Breast epithelium (tissue), 4 donors: Measurements from ENCODE around the gene WFIKKN2. TPM values are rescaled to one million over a fixed set of nuclear protein-coding genes. Genes with fewer than 3 reads are reported as not detected.
A peak's percentile ranks its signal among the peaks of the same experiment; 100 is the strongest.

Source experiments
- DNase-seq, 2 donors: peaks; one replicate each; pipeline ENCODE4 v3.0.0-alpha.2; 2019; ENCODE audit warnings: low spot score in 2 of 2
- H3K27ac ChIP-seq, 2 donors: fragments of 200-600 bp; sonication (generic) in 1 of 2; one replicate each; pipeline ENCODE4 v1.5.1; 2016 to 2019; ENCODE audit warnings: mild to moderate bottlenecking in 1 of 2
- H3K27me3 ChIP-seq, 2 donors: fragments of 200-600 bp; sonication (generic) in 1 of 2; one replicate each; pipeline versions ENCODE4 v1.5.1 to v1.6.0; 2017 to 2019; ENCODE audit warnings: control low read depth in 1 of 2, mild to moderate bottlenecking in 1 of 2
- H3K36me3 ChIP-seq: fragments of 200-600 bp; one replicate; pipeline ENCODE4 v1.5.1; 2019
- H3K4me1 ChIP-seq, 2 donors: fragments of 200-600 bp; sonication (generic); one replicate each; pipeline ENCODE4 v1.5.1; 2016 to 2019; ENCODE audit warnings: control low read depth in 1 of 2
- H3K4me3 ChIP-seq, 3 donors: fragments of 200-600 bp; sonication (generic); 1 replicate in 2 of 3; 2 replicates in 1 of 3; pipeline ENCODE4 v1.5.1; 2016 to 2019; ENCODE audit warnings: mild to moderate bottlenecking in 3 of 3, moderate library complexity in 2 of 3
- H3K9me3 ChIP-seq, 2 donors: fragments of 200-600 bp; sonication (generic) in 1 of 2; one replicate each; pipeline ENCODE4 v1.5.1; 2016 to 2019; ENCODE audit warnings: control low read depth in 1 of 2
- POLR2A ChIP-seq: fragments of 450-650 bp; IDR thresholded peaks from one replicate; pipeline ENCODE4 v1.6.1; 2016; ENCODE audit warnings: antibody characterized with exemption, mild to moderate bottlenecking, moderate library complexity
- POLR2AphosphoS5 ChIP-seq, 3 donors: sonication (generic); formaldehyde crosslinking; IDR thresholded peaks; one replicate each; pipeline ENCODE4 v1.6.1; 2017; ENCODE audit warnings: antibody characterized with exemption in 3 of 3
- intact Hi-C: fragments of 100-400 bp; cut with DNase I; formaldehyde crosslinking; loops from one replicate; pipeline ENCODE4 v1.15.1; 2023; ENCODE audit warnings: low total_unique reads
- total RNA-seq, 3 donors: library from RNA; depleted of rRNA; stranded (reverse); fragments of >200 nt; gene quantifications; one replicate each; pipeline ENCODE4 v1.1.0, GENCODE V29; 2016
- TF ChIP-seq, protein P1 (sequence below), 3 donors: fragments of 450-650 bp; IDR thresholded peaks; one replicate each; pipeline ENCODE4 v1.5.1; 2016 to 2017; ENCODE audit warnings: antibody characterized with exemption in 3 of 3, mild to moderate bottlenecking in 3 of 3, moderate library complexity in 3 of 3

WFIKKN2 gene
- total RNA-seq, 3 donors from 2014 or later, result not detected

DNA sequence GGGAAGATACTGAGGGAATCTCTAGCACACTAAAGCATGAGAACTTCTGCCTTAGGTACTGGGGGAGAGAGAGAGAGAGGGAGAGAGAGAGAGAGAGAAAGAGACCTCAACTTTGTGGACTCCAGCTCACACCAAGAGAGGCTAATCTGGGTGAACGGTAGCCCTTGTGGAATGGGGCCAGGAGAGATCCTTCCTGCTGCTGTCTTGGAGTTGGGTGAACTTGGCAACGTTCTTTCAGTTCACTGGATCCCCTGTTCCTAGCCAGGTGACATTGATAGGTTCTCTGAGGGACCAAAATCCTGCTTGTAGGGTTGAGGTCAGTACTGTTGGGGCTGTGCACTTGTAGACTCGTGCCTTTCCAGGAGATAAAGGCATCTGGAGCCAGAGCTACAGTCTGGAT, 26.5 kb upstream of the WFIKKN2 start:
- H3K9me3 ChIP-seq, result no peaks in the 10 kb centered on the region
- intact Hi-C loops, result no loop called here

DNA sequence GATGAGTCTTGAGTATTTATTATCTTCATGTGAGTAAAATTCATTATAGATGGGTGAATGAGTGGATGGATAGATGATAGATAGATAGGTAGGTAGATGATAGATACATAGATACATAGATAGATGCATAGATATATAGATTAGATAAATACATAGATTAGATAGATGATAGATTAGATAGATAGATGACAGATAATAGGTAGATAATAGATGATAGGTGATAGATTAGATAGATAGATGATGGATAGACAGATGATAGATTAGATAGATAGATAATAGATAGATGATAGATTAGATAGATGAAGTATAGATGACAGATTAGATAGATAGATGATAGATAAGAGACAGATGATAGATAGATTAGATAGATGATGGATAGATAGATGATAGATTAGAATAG, 21.8 kb upstream of the WFIKKN2 start:
- intact Hi-C loops, result no loop called here
- TF ChIP-seq POLR2A (no peak), POLR2AphosphoS5 (IDR thresholded peaks at IDR 0.05) (no peak)
- TF ChIP-seq, protein P1, sequence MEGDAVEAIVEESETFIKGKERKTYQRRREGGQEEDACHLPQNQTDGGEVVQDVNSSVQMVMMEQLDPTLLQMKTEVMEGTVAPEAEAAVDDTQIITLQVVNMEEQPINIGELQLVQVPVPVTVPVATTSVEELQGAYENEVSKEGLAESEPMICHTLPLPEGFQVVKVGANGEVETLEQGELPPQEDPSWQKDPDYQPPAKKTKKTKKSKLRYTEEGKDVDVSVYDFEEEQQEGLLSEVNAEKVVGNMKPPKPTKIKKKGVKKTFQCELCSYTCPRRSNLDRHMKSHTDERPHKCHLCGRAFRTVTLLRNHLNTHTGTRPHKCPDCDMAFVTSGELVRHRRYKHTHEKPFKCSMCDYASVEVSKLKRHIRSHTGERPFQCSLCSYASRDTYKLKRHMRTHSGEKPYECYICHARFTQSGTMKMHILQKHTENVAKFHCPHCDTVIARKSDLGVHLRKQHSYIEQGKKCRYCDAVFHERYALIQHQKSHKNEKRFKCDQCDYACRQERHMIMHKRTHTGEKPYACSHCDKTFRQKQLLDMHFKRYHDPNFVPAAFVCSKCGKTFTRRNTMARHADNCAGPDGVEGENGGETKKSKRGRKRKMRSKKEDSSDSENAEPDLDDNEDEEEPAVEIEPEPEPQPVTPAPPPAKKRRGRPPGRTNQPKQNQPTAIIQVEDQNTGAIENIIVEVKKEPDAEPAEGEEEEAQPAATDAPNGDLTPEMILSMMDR (IDR thresholded peaks at IDR 0.05), result no peak
- H3K4me3 ChIP-seq, result no peak overlapping the region
- no peak for DNase-seq
- H3K27me3 ChIP-seq, result no peaks in the 10 kb centered on the region
- H3K27ac ChIP-seq, result no peak overlapping the region
- H3K36me3 ChIP-seq, result no peaks in the 10 kb centered on the region
- no peaks in the 10 kb centered on the region for H3K4me1 ChIP-seq
- H3K9me3 ChIP-seq, result no peaks in the 10 kb centered on the region

More for the DNA sequence above, 26.5 kb upstream of the WFIKKN2 start:
- no peak for DNase-seq
- no peak overlapping the region for H3K4me3 ChIP-seq
- H3K36me3 ChIP-seq, result no peaks in the 10 kb centered on the region
- no peak for TF ChIP-seq POLR2A
- TF ChIP-seq, protein P1 (IDR thresholded peaks at IDR 0.05), result no peak
- no peak for TF ChIP-seq POLR2AphosphoS5 (IDR thresholded peaks at IDR 0.05)
- H3K27ac ChIP-seq, result no peak overlapping the region
- H3K4me1 ChIP-seq, result no peaks in the 10 kb centered on the region
- no peaks in the 10 kb centered on the region for H3K27me3 ChIP-seq

DNA sequence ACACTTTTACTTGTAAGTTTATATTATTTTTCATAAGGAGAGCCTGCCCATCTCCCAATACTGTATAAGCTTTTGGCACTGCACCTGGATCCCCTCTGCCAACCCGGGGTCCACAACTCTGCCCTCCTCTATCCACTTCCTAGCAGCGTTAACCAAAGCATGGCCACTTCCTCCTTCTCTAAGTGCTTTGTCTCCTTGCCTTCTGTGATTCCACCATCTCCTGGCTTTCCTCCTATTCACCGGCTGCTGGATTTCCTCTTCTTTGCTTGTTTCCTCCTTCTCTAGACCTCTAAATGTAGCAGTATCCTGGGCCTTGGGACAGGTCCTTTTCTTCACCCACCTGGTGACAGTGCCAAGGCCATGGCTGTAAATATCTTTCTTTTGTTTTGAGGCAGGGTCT, 20.0 kb upstream of the WFIKKN2 start:
- Histone ChIP-seq H3K27me3 (no peaks in the 10 kb centered on the region), H3K27ac (no peak overlapping the region), H3K4me3 (no peak overlapping the region), H3K9me3 (no peaks in the 10 kb centered on the region), H3K36me3 (no peaks in the 10 kb centered on the region), H3K4me1 (no peaks in the 10 kb centered on the region)
- TF ChIP-seq, protein P1 (IDR thresholded peaks at IDR 0.05), result no peak
- no peak for TF ChIP-seq POLR2A
- TF ChIP-seq POLR2AphosphoS5 (IDR thresholded peaks at IDR 0.05), result no peak
- DNase-seq, result no peak
- intact Hi-C loops, result no loop called here

DNA sequence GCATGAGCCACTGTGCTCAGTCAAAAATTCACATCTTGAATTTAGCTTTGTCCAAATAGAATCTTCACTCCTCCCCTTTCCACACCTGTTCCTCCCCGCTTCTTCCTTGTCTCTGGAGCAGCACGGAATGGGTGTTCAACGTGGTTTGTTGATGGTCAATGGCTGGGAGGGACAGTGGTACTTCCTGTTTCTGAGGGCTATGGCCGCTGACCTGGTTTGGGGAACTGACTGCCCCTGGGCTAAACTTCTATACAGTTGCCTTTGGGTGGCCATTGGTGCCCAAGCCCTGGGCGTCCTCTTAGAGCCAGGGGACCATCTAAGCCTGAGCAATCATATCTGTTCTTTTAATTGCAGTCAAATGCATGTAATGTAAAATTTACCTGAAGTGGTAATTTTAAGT, 19.1 kb upstream of the WFIKKN2 start:
- no peak for DNase-seq
- no peak overlapping the region for H3K27ac ChIP-seq
- H3K4me3 ChIP-seq, result no peak overlapping the region
- no peaks in the 10 kb centered on the region for H3K9me3 ChIP-seq
- H3K36me3 ChIP-seq, result no peaks in the 10 kb centered on the region
- H3K4me1 ChIP-seq, result no peaks in the 10 kb centered on the region
- TF ChIP-seq POLR2AphosphoS5 (IDR thresholded peaks at IDR 0.05) (no peak), POLR2A (no peak)
- TF ChIP-seq, protein P1 (IDR thresholded peaks at IDR 0.05), result no peak
- no peaks in the 10 kb centered on the region for H3K27me3 ChIP-seq
- intact Hi-C loops, result no loop called here

DNA sequence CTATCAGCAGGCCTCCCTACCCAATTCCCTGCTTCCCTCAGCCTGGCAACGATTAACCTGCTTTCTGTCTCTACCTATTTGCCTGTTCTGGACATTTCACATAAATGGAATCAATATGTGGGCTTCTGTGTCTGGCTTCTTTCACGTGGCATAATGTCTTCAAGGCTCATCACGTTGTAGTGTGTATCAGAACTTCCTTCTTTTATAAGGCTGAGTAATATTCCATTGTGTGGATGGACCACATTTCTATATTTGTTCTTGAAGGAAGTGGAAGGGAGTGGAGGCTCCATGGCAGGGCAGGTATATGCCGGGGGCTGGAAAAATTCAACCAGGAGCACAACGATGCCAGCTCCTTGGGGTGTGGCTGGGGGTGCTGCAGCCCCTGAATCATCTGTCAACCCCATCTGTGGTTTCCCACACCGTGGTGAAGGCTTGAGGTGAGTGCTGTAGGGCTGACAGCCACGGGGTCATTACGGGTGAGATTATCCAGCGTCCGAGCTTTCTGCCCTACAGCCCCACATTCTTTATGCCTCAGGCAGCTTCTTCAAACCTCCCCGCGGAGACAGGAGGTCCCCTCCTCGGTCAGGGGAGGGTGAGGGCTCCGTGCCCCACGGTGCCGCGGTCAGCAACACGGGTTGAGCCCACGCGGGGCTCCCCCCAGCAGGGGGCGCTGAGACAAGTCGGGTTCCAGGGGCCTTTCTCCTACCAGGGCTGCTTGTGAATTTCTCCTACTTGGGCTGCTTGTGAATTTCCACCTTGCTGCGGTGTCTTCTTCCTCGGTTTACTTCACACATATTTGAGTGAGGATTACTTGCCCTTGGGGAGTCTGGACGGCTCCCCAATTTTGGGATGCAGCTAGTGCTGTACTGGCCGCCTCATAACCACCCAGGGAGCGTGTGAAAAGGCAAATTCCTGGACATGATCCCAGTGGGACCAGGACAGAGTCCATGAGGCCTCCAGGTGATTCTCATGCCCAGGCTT, 18.3 kb upstream of the WFIKKN2 start:
- intact Hi-C loops, result no loop called here
- H3K4me3 ChIP-seq, result peak overlapping the region in 1 of 3 donors; percentile 36
- H3K4me1 ChIP-seq, result no peaks in the 10 kb centered on the region
- peak overlapping the region in 1 of 2 donors; percentile 27 for H3K27ac ChIP-seq
- H3K27me3 ChIP-seq, result no peaks in the 10 kb centered on the region
- DNase-seq, result no peak
- TF ChIP-seq, protein P1 (IDR thresholded peaks at IDR 0.05), result peak; percentile 50 to 62 (median 53)
- TF ChIP-seq POLR2AphosphoS5 (IDR thresholded peaks at IDR 0.05) (no peak), POLR2A (no peak)
- no peaks in the 10 kb centered on the region for H3K9me3 ChIP-seq
- no peaks in the 10 kb centered on the region for H3K36me3 ChIP-seq
